Inflammatory macrophage treated with lipopolysaccharide for 4 hours (primary cell): Measurements from ENCODE around the gene RO60.
"Not testable (repeated sequence)": the region's sequence is repeated elsewhere in the genome, so short reads cannot be mapped to it uniquely, and the experiment has no call there.

Source experiments
- DNase-seq: peaks from one replicate; pipeline ENCODE4 v3.0.0-alpha.2; 2020

The RO60 gene

GRCh38 chr1:193059282-193060114, at the start of gene RO60, which contains the start of gene UCHL5:
TSS of gene RO60 (plus strand) at chr1:193059612. CDS start at chr1:193069055, 9,443 bp downstream.
TSS of gene UCHL5 (minus strand) at chr1:193059360. CDS start at chr1:193059260, 100 bp downstream.
- DNase-seq = peak; percentile 99

- peak; percentile 50 for DNase-seq
These were observed 48.0 kb upstream of the RO60 start for GRCh38 chr1:193011406-193011805.

GRCh38 chr1:193013005-193013404, 46.4 kb upstream of the RO60 start:
- peak; percentile 29 for DNase-seq

GRCh38 chr1:193013707-193014106, 45.7 kb upstream of the RO60 start:
- no peak for DNase-seq

GRCh38 chr1:193014400-193014799, 45.0 kb upstream of the RO60 start:
- no peak for DNase-seq

GRCh38 chr1:193016788-193017187, 42.6 kb upstream of the RO60 start:
- DNase-seq = no peak

- DNase-seq = peak; percentile 74
These were observed 39.9 kb upstream of the RO60 start for GRCh38 chr1:193019442-193020026.

GRCh38 chr1:193025218-193025617, 34.2 kb upstream of the RO60 start:
- DNase-seq = no peak

GRCh38 chr1:193030280-193030679, 29.1 kb upstream of the RO60 start:
- no peak for DNase-seq

GRCh38 chr1:193031431-193031830, 28.0 kb upstream of the RO60 start:
- DNase-seq = peak; percentile 21

- DNase-seq = not testable (repeated sequence)
These were observed 26.6 kb upstream of the RO60 start for GRCh38 chr1:193032643-193033427.

- DNase-seq = no peak
These were observed 25.8 kb upstream of the RO60 start for GRCh38 chr1:193033610-193034009.

- no peak for DNase-seq
These were observed 22.9 kb upstream of the RO60 start for GRCh38 chr1:193036337-193037047.

GRCh38 chr1:193040011-193040410, 19.4 kb upstream of the RO60 start:
- DNase-seq = no peak

GRCh38 chr1:193042766-193043691, 16.4 kb upstream of the RO60 start:
- DNase-seq = no peak

- DNase-seq = not testable (repeated sequence)
These were observed 10.5 kb upstream of the RO60 start for GRCh38 chr1:193048913-193049312.

- no peak for DNase-seq
These were observed 5.2 kb upstream of the RO60 start for GRCh38 chr1:193054169-193054675.

GRCh38 chr1:193058529-193059281, 707 bp upstream of the RO60 start:
- peak; percentile 85 for DNase-seq

GRCh38 chr1:193060115-193060403, 647 bp downstream of the RO60 start:
- DNase-seq = no peak

GRCh38 chr1:193060406-193060805, 994 bp downstream of the RO60 start:
- no peak for DNase-seq

GRCh38 chr1:193060938-193061337, 1.5 kb downstream of the RO60 start:
- DNase-seq = peak; percentile 26
